Nephron progenitor cell (in vitro differentiated cells): Measurements from ENCODE around the gene UBAP1L.

Experiments used
- DNase-seq: peaks from one replicate; pipeline ENCODE4 v3.0.0; 2021
- H3K27ac Mint-ChIP-seq: 2 replicates; pipeline ENCODE4 v1.8.0; 2021; ENCODE audit warnings: mild to moderate bottlenecking, moderate library complexity, mixed read lengths
- H3K27me3 Mint-ChIP-seq: 2 replicates; pipeline ENCODE4 v1.8.0; 2021; ENCODE audit warnings: mild to moderate bottlenecking, low read depth, mixed read lengths; ENCODE audit not compliant: poor library complexity
- H3K36me3 Mint-ChIP-seq: 2 replicates; pipeline ENCODE4 v1.8.0; 2021; ENCODE audit warnings: low read depth, mixed read lengths
- H3K4me1 Mint-ChIP-seq: 2 replicates; pipeline ENCODE4 v1.8.0; 2021; ENCODE audit warnings: mixed read lengths
- H3K4me3 Mint-ChIP-seq: 2 replicates; pipeline ENCODE4 v1.8.0; 2021; ENCODE audit warnings: mild to moderate bottlenecking, moderate library complexity, mixed read lengths
- H3K9me3 Mint-ChIP-seq: 2 replicates; pipeline ENCODE4 v1.8.0; 2021; ENCODE audit warnings: mild to moderate bottlenecking, moderate library complexity, mixed read lengths
- TF ChIP-seq, protein P1 (sequence below): fragments of 200-600 bp; sonication (generic); IDR thresholded peaks from 2 replicates; pipeline ENCODE4 v1.5.0; 2021; ENCODE audit warnings: antibody characterized with exemption

UBAP1L gene

DNA sequence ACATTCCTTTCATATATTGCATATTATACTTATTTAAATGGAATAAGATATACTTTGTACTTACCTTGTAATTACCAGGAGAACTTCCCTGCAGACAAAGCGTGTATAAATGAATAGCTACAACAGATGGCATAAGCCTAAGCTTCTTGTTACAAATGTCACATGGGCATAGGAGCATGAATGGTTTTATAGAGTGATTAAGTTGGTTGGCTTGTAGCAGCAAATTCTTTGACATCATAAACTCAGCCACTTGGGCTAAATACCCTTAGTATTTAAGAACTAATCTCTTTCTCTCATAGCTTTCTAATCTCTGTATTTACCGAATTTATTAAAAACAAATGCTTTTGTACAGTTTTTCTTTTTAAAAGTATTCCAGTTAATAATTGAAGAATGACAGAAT, at the start of gene UBAP1L:
Gene UBAP1L, minus strand, starts transcription at position 115 of the 400 bp plus-strand sequence. CDS start 8,985 bp downstream, outside the sequence.
- no peak within 1 kb of the TSS for H3K4me3 Mint-ChIP-seq
- H3K36me3 Mint-ChIP-seq = peaks cover 71% of the 10 kb centered on the region
- no peaks in the 10 kb centered on the region for H3K27me3 Mint-ChIP-seq
- peaks cover 9% of the 10 kb centered on the region for H3K4me1 Mint-ChIP-seq
- DNase-seq = no peak
- H3K9me3 Mint-ChIP-seq = no peaks in the 10 kb centered on the region
- H3K27ac Mint-ChIP-seq = peak within 1 kb of the TSS; percentile 17
- TF ChIP-seq, protein P1, sequence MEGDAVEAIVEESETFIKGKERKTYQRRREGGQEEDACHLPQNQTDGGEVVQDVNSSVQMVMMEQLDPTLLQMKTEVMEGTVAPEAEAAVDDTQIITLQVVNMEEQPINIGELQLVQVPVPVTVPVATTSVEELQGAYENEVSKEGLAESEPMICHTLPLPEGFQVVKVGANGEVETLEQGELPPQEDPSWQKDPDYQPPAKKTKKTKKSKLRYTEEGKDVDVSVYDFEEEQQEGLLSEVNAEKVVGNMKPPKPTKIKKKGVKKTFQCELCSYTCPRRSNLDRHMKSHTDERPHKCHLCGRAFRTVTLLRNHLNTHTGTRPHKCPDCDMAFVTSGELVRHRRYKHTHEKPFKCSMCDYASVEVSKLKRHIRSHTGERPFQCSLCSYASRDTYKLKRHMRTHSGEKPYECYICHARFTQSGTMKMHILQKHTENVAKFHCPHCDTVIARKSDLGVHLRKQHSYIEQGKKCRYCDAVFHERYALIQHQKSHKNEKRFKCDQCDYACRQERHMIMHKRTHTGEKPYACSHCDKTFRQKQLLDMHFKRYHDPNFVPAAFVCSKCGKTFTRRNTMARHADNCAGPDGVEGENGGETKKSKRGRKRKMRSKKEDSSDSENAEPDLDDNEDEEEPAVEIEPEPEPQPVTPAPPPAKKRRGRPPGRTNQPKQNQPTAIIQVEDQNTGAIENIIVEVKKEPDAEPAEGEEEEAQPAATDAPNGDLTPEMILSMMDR = no peak

GRCh38 chr15:65164139-65164538, 49.1 kb upstream of the UBAP1L start:
- no peak for DNase-seq
- TF ChIP-seq, protein P1 = no peak
- Mint-ChIP-seq H3K9me3 (no peaks in the 10 kb centered on the region), H3K4me3 (no peak overlapping the region), H3K4me1 (no peaks in the 10 kb centered on the region), H3K36me3 (peaks cover 33% of the 10 kb centered on the region), H3K27ac (no peak overlapping the region), H3K27me3 (no peaks in the 10 kb centered on the region)

DNA sequence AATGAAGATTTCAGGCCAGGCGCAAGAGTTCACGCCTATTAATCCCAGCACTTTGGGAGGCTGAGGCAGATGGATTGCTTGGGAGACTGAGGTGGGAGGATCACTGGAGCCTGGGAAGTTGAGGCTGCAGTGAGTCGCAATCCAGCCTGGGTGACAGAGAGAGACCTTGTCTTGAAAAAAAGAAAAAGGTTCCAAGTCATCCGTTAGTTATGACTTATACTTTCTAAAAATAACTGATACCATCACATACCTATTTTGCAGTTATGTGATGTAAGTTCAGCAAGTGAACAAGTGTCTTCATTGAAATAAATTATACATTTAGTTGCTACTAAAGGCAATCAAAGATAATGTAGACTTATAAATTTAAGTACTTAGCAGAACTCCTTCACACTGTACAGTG, 48.0 kb upstream of the UBAP1L start:
- Mint-ChIP-seq H3K4me1 (no peaks in the 10 kb centered on the region), H3K4me3 (no peak overlapping the region), H3K9me3 (no peaks in the 10 kb centered on the region), H3K36me3 (peaks cover 29% of the 10 kb centered on the region), H3K27ac (no peak overlapping the region), H3K27me3 (no peaks in the 10 kb centered on the region)
- TF ChIP-seq, protein P1 = no peak
- DNase-seq = no peak

DNA sequence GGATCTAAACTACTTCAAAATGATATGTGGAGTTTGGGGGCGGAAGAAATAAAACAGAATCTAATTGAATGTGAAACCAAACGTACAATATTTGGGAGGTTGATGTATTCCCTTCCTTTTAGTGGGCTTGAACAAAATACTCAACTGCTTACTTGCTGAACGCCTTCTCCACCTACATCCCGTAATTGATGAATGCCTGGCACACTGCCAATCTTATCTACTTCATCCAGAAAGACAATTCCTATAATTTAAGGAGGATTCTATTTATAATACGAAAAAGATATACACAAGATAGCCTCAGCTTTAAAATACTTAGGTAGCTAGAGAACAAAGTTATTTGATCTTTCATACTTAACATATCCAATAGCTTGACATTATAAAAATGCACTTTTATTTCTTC, 41.7 kb upstream of the UBAP1L start:
- DNase-seq = no peak
- Mint-ChIP-seq H3K9me3 (no peaks in the 10 kb centered on the region), H3K36me3 (peaks cover 49% of the 10 kb centered on the region), H3K27me3 (no peaks in the 10 kb centered on the region), H3K27ac (no peak overlapping the region), H3K4me1 (no peaks in the 10 kb centered on the region), H3K4me3 (no peak overlapping the region)
- TF ChIP-seq, protein P1 = no peak

DNA sequence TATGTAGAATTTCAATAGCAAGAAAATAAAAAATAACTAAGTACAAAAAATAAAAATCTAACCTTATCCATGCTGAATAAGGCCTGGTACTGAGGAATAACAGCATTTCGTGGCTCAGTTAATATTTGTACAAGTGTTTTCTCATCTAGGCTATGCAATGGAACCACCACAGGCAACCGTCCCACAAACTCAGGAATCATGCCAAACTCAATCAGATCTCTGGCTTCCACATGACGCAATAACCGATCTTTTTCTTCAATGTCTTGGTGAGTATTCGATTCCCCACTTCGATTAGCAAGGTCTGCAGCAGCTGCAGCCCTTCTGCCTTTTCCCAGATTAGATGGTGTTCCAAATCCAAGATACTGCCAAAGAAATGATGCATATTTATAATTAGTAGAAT, 39.7 kb upstream of the UBAP1L start:
- H3K27ac Mint-ChIP-seq = no peak overlapping the region
- no peak for DNase-seq

GRCh38 chr15:65147902-65148301, 32.9 kb upstream of the UBAP1L start:
- Mint-ChIP-seq H3K27ac (peak overlapping the region; percentile 47), H3K4me3 (no peak overlapping the region), H3K4me1 (no peaks in the 10 kb centered on the region), H3K27me3 (no peaks in the 10 kb centered on the region), H3K36me3 (peaks cover 28% of the 10 kb centered on the region), H3K9me3 (no peaks in the 10 kb centered on the region)
- no peak for DNase-seq
- TF ChIP-seq, protein P1 = no peak

More for the DNA sequence above, 39.7 kb upstream of the UBAP1L start:
- Mint-ChIP-seq H3K36me3 (peaks cover 62% of the 10 kb centered on the region), H3K27me3 (no peaks in the 10 kb centered on the region), H3K4me3 (no peak overlapping the region), H3K4me1 (no peaks in the 10 kb centered on the region), H3K9me3 (no peaks in the 10 kb centered on the region)
- TF ChIP-seq, protein P1 = no peak
